Lower lobe of right lung (tissue), 2 donors: ENCODE measurements around the gene CPNE2. TPM values are rescaled to one million over a fixed set of nuclear protein-coding genes. Genes with fewer than 3 reads are reported as not detected.
"Not testable (repeated sequence)": the region's sequence is repeated elsewhere in the genome, so short reads cannot be mapped to it uniquely, and the experiment has no call there.

Source experiments
- ATAC-seq, 2 donors: fragments of 200-7000 bp; cut with Tn5 transposase; one replicate each; pipeline ENCODE4 v1.9.1; 2020 to 2022; ENCODE audit warnings: mild to moderate bottlenecking in 2 of 2, moderate library complexity in 2 of 2
- DNase-seq: peaks from one replicate; pipeline ENCODE4 v3.0.0-alpha.2; 2020
- H3K27ac ChIP-seq: fragments of 200-600 bp; one replicate; pipeline ENCODE4 v1.8.0; 2022
- H3K27me3 ChIP-seq: fragments of 200-600 bp; one replicate; pipeline ENCODE4 v1.8.0; 2022; ENCODE audit warnings: low read depth
- H3K36me3 ChIP-seq: fragments of 200-600 bp; one replicate; pipeline ENCODE4 v1.8.0; 2022; ENCODE audit warnings: mild to moderate bottlenecking
- H3K4me1 ChIP-seq: fragments of 200-600 bp; one replicate; pipeline ENCODE4 v1.8.0; 2022
- H3K4me3 ChIP-seq: fragments of 200-600 bp; one replicate; pipeline ENCODE4 v1.8.0; 2022; ENCODE audit warnings: mild to moderate bottlenecking
- H3K9me3 ChIP-seq: fragments of 200-600 bp; one replicate; pipeline ENCODE4 v1.8.0; 2022
- intact Hi-C: fragments of 100-400 bp; cut with DNase I; formaldehyde crosslinking; loops from one replicate; pipeline ENCODE4 v1.11.0; 2022
- total RNA-seq: library from RNA; stranded (reverse); fragmentation: NEBNext Ultra II Directional; extraction: Animal tissue kit (Norgen Biotek cat#: 25700); gene quantifications from one replicate; pipeline ENCODE4 v1.2.1, GENCODE V29; 2021
- TF ChIP-seq, protein P1 (sequence below): fragments of 200-600 bp; IDR thresholded peaks from one replicate; pipeline ENCODE4 v1.8.0; 2022; ENCODE audit warnings: antibody characterized with exemption, mild to moderate bottlenecking
- donor health status: DM: no; HTN: yes; CAD: no; lungs with severe emphysema.

CPNE2 gene
- total RNA-seq, 1 donor from 2014 or later, result 55.3 TPM

GRCh38 chr16:57094911-57095310 lies 2.5 kb downstream of the CPNE2 start:
- no peak for DNase-seq
- H3K36me3 ChIP-seq, result no peaks in the 10 kb centered on the region
- H3K4me3 ChIP-seq, result no peak overlapping the region
- no peaks in the 10 kb centered on the region for H3K9me3 ChIP-seq
- H3K27ac ChIP-seq, result no peak overlapping the region
- no peak for ATAC-seq
- no peaks in the 10 kb centered on the region for H3K27me3 ChIP-seq
- intact Hi-C loops, result no loop called here
- H3K4me1 ChIP-seq, result peaks cover 46% of the 10 kb centered on the region
- TF ChIP-seq, protein P1, sequence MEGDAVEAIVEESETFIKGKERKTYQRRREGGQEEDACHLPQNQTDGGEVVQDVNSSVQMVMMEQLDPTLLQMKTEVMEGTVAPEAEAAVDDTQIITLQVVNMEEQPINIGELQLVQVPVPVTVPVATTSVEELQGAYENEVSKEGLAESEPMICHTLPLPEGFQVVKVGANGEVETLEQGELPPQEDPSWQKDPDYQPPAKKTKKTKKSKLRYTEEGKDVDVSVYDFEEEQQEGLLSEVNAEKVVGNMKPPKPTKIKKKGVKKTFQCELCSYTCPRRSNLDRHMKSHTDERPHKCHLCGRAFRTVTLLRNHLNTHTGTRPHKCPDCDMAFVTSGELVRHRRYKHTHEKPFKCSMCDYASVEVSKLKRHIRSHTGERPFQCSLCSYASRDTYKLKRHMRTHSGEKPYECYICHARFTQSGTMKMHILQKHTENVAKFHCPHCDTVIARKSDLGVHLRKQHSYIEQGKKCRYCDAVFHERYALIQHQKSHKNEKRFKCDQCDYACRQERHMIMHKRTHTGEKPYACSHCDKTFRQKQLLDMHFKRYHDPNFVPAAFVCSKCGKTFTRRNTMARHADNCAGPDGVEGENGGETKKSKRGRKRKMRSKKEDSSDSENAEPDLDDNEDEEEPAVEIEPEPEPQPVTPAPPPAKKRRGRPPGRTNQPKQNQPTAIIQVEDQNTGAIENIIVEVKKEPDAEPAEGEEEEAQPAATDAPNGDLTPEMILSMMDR, result no peak

GRCh38 chr16:57096192-57096591 lies 3.8 kb downstream of the CPNE2 start:
- no peak overlapping the region for H3K4me3 ChIP-seq
- TF ChIP-seq, protein P1, result no peak
- intact Hi-C loops, result no loop called here
- H3K36me3 ChIP-seq, result no peaks in the 10 kb centered on the region
- ATAC-seq (no peak), DNase-seq (no peak)
- peaks cover 36% of the 10 kb centered on the region for H3K4me1 ChIP-seq
- no peak overlapping the region for H3K27ac ChIP-seq
- H3K27me3 ChIP-seq, result no peaks in the 10 kb centered on the region
- H3K9me3 ChIP-seq, result no peaks in the 10 kb centered on the region

DNA sequence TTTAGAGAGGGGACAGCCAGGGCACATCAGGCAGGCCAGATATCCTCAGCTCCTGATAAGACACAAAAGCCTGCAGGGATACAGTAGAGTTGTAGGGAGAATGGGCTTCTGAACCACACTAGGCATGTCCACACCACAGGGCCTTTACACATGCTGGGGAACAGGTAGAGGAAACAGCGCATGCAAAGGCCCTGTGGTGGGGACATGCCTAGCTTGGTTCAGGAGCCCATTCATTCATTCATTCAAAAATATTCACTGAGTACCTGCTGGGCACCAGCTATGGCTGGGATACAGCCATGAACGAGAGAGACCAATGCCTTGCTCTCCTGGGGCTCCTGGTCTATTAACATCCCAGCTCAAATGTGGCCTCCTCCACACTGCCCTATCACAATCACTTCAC lies 4.4 kb downstream of the CPNE2 start:
- H3K4me1 ChIP-seq, result peaks cover 30% of the 10 kb centered on the region

GRCh38 chr16:57098188-57098841 lies 5.9 kb downstream of the CPNE2 start:
- TF ChIP-seq, protein P1, result no peak
- DNase-seq, result no peak
- H3K4me1 ChIP-seq, result peaks cover 26% of the 10 kb centered on the region

More for the DNA sequence above, 4.4 kb downstream of the CPNE2 start:
- Histone ChIP-seq H3K9me3 (no peaks in the 10 kb centered on the region), H3K27me3 (no peaks in the 10 kb centered on the region), H3K36me3 (no peaks in the 10 kb centered on the region), H3K4me3 (no peak overlapping the region), H3K27ac (no peak overlapping the region)
- intact Hi-C loops, result no loop called here
- TF ChIP-seq, protein P1, result no peak
- ATAC-seq (no peak), DNase-seq (no peak)

DNA sequence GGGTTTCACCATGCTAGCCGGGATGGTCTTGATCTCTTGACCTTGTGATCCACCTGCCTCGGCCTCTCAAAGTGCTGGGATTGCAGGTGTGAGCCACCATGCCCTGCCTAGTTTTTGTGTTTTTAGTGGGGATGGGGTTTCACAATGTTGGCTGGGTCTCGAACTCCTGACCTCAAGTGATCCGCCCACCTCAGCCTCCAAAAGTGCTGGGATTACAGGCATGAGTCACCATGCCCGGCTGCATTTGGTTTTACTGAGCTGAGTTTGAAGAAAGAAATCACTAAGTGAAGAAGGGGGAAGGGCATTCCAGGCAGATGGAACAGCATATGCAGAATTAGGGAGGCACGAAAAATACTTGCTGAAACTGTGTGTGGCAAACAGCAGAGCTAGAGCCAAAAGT lies 7.6 kb downstream of the CPNE2 start:
- ATAC-seq, H3K36me3 ChIP-seq, H3K27me3 ChIP-seq, intact Hi-C loops, H3K4me3 ChIP-seq, H3K9me3 ChIP-seq, H3K27ac ChIP-seq, DNase-seq: not testable (repeated sequence)
- H3K4me1 ChIP-seq, result peaks cover 18% of the 10 kb centered on the region

More at GRCh38 chr16:57098188-57098841, 5.9 kb downstream of the CPNE2 start:
- no peaks in the 10 kb centered on the region for H3K27me3 ChIP-seq
- no peak for ATAC-seq
- no peaks in the 10 kb centered on the region for H3K9me3 ChIP-seq
- intact Hi-C loops, result no loop called here
- no peak overlapping the region for H3K27ac ChIP-seq
- no peak overlapping the region for H3K4me3 ChIP-seq
- no peaks in the 10 kb centered on the region for H3K36me3 ChIP-seq

- peaks cover 18% of the 10 kb centered on the region for H3K4me1 ChIP-seq
- intact Hi-C loops, result no loop called here
These were observed 8.1 kb downstream of the CPNE2 start for GRCh38 chr16:57100445-57100844.

More at GRCh38 chr16:57100445-57100844, 8.1 kb downstream of the CPNE2 start:
- no peaks in the 10 kb centered on the region for H3K36me3 ChIP-seq
- H3K27ac ChIP-seq, result no peak overlapping the region
- H3K4me3 ChIP-seq, result no peak overlapping the region
- H3K27me3 ChIP-seq, result no peaks in the 10 kb centered on the region
- H3K9me3 ChIP-seq, result no peaks in the 10 kb centered on the region
- TF ChIP-seq, protein P1, result no peak
- DNase-seq, result no peak
- ATAC-seq, result no peak
